Suprapubic skin (tissue), 4 donors: ENCODE measurements around the gene KPNA3. TPM values are rescaled to one million over a fixed set of nuclear protein-coding genes. Genes with fewer than 3 reads are reported as not detected.

Experiments
- DNase-seq, 2 donors: peaks; one replicate each; pipeline ENCODE4 v3.0.0-alpha.2; 2019; ENCODE audit warnings: low spot score in 2 of 2
- H3K27ac ChIP-seq: fragments of 200-600 bp; sonication (generic); one replicate; pipeline ENCODE4 v1.5.1; 2019
- H3K27me3 ChIP-seq: fragments of 200-600 bp; sonication (generic); one replicate; pipeline ENCODE4 v1.5.1; 2019
- H3K36me3 ChIP-seq: fragments of 200-600 bp; sonication (generic); one replicate; pipeline ENCODE4 v1.5.1; 2019
- H3K4me1 ChIP-seq: fragments of 200-600 bp; sonication (generic); one replicate; pipeline ENCODE4 v1.5.1; 2019
- H3K4me3 ChIP-seq: fragments of 200-600 bp; sonication (generic); one replicate; pipeline ENCODE4 v1.5.1; 2019; ENCODE audit warnings: mild to moderate bottlenecking
- H3K9me3 ChIP-seq: fragments of 200-600 bp; sonication (generic); one replicate; pipeline ENCODE4 v1.5.1; 2019
- EP300 ChIP-seq: sonication (generic); formaldehyde crosslinking; IDR thresholded peaks from one replicate; pipeline ENCODE4 v1.6.1; 2017; ENCODE audit warnings: antibody characterized with exemption
- POLR2A ChIP-seq, 2 donors: fragments of 450-650 bp; IDR thresholded peaks; one replicate each; pipeline ENCODE4 v1.6.1; 2017; ENCODE audit warnings: antibody characterized with exemption in 2 of 2, mild to moderate bottlenecking in 2 of 2, moderate library complexity in 2 of 2
- POLR2AphosphoS5 ChIP-seq, 3 donors: sonication (generic); formaldehyde crosslinking; IDR thresholded peaks; one replicate each; pipeline ENCODE4 v1.6.1; 2017; ENCODE audit warnings: antibody characterized with exemption in 3 of 3
- WGBS: methylation state at CpG from one replicate; pipeline ENCODE4 v1.1.5; 2018; 5-methylcytosine and 5-hydroxymethylcytosine counted together
- total RNA-seq, 4 donors: library from RNA; depleted of rRNA; stranded (reverse); fragments of >200 nt; gene quantifications; one replicate each; pipeline ENCODE4 v1.1.0, GENCODE V29; 2016
- TF ChIP-seq, protein P1 (sequence below), 2 donors: fragments of 200-600 bp in 1 of 2; fragments of 450-650 bp in 1 of 2; sonication (generic) in 1 of 2; IDR thresholded peaks; one replicate each; pipeline ENCODE4 v1.5.1; 2016 to 2019; ENCODE audit warnings: antibody characterized with exemption in 2 of 2, mild to moderate bottlenecking in 1 of 2, moderate library complexity in 1 of 2

The KPNA3 gene
- total RNA-seq, 4 donors from 2014 or later = 17.1 to 27.3 (median 23.6) TPM

DNA sequence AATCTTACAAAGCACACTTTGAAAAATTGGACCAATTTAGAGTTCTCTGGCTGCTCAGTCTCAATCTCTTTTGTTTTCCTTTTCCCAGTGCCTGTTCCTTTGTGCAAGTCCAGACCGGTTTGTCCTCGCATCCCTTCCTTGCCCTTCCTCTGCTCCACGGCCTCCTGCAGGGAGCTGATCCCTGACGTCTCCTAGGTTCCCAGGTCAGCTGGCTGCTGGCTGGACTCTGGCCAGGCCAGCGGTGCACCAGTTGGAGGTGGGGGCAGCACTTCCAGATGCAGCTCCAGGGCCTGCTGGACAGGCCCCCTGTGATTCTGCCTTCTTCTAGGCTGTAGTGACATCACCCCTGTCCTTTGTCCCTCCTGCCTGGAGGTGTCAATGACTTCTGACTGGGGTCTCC lies 44.0 kb upstream of the KPNA3 start:
- H3K27me3 ChIP-seq = no peaks in the 10 kb centered on the region
- 23% methylated on average over 5 of the region's 5 CpGs for WGBS
- H3K27ac ChIP-seq = no peak overlapping the region
- no peak overlapping the region for H3K4me3 ChIP-seq
- H3K4me1 ChIP-seq = no peaks in the 10 kb centered on the region
- DNase-seq = no peak
- no peaks in the 10 kb centered on the region for H3K36me3 ChIP-seq
- TF ChIP-seq, protein P1, sequence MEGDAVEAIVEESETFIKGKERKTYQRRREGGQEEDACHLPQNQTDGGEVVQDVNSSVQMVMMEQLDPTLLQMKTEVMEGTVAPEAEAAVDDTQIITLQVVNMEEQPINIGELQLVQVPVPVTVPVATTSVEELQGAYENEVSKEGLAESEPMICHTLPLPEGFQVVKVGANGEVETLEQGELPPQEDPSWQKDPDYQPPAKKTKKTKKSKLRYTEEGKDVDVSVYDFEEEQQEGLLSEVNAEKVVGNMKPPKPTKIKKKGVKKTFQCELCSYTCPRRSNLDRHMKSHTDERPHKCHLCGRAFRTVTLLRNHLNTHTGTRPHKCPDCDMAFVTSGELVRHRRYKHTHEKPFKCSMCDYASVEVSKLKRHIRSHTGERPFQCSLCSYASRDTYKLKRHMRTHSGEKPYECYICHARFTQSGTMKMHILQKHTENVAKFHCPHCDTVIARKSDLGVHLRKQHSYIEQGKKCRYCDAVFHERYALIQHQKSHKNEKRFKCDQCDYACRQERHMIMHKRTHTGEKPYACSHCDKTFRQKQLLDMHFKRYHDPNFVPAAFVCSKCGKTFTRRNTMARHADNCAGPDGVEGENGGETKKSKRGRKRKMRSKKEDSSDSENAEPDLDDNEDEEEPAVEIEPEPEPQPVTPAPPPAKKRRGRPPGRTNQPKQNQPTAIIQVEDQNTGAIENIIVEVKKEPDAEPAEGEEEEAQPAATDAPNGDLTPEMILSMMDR (IDR thresholded peaks at IDR 0.05) = no peak
- TF ChIP-seq POLR2A (IDR thresholded peaks at IDR 0.05) (no peak), EP300 (no peak), POLR2AphosphoS5 (IDR thresholded peaks at IDR 0.05) (no peak)
- H3K9me3 ChIP-seq = no peaks in the 10 kb centered on the region

DNA sequence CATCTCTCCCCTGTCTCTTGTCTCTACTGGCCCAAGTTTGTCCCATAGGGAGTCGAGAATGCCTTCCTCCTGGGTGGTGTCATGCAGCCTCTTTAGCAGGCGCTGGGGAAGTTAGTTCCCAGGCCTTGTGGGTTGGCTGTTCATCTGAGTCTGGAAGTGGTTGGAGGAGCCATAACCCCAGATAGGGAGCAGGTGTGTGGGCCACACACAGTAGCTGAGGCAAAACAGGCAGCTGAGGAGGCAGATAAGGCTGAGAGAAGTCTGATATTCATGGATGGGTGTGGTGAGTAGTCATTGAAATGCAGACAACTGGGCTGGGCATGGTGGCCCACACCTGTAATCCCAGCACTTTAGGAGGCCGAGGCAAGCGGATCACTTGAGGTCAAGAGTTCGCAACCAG lies 40.9 kb upstream of the KPNA3 start:
- no peak overlapping the region for H3K4me3 ChIP-seq
- H3K27me3 ChIP-seq = no peaks in the 10 kb centered on the region
- H3K4me1 ChIP-seq = no peaks in the 10 kb centered on the region
- WGBS = 88% methylated on average over 5 of the region's 5 CpGs
- no peak for DNase-seq
- TF ChIP-seq, protein P1 (IDR thresholded peaks at IDR 0.05) = no peak
- TF ChIP-seq POLR2A (IDR thresholded peaks at IDR 0.05) (no peak), EP300 (no peak), POLR2AphosphoS5 (IDR thresholded peaks at IDR 0.05) (no peak)
- no peaks in the 10 kb centered on the region for H3K36me3 ChIP-seq
- no peak overlapping the region for H3K27ac ChIP-seq
- H3K9me3 ChIP-seq = peaks cover 5% of the 10 kb centered on the region

DNA sequence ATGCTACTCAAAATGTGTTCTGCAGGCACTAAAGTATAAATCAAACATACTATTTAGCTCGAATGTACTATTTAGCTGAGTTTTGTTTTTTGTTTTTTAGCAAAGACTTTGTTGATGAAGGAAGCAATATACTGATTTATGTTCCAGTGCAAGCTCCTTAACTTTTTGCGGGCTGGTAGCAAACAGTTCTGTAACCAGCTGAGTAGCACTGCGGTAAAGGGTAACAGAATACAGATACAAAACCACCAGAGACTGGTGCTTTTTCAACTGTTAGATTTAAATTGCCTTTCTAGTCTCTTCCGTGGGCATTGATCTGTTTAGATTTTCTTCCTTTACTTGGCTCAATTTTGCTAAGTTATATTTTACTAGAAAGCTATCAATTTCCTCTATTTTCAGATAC lies 39.0 kb upstream of the KPNA3 start:
- Histone ChIP-seq H3K4me3 (no peak overlapping the region), H3K4me1 (no peaks in the 10 kb centered on the region), H3K27ac (no peak overlapping the region), H3K9me3 (peaks cover 5% of the 10 kb centered on the region), H3K36me3 (no peaks in the 10 kb centered on the region), H3K27me3 (no peaks in the 10 kb centered on the region)
- WGBS = 29% methylated on average over 4 of the region's 4 CpGs
- TF ChIP-seq POLR2A (IDR thresholded peaks at IDR 0.05) (no peak), EP300 (no peak), POLR2AphosphoS5 (IDR thresholded peaks at IDR 0.05) (no peak)
- TF ChIP-seq, protein P1 (IDR thresholded peaks at IDR 0.05) = no peak
- no peak for DNase-seq

DNA sequence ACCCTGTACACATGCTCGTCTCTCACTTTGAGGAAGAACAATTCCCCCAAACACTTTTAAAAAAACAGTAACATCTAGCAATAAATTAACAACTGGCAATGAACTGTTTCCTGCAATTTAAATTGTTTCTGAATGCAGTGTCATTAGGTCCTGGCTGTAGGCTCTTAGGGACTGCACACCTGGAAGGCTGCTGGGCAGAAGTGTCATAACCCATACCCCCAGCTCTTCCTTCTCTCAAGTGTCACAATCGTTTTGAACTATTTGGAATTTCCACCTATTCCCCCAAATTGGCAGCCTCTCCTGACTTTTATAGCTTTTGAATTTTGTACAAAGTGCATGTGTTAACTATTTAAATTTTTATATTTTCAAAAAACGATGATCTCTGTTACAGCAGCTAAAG lies 38.2 kb upstream of the KPNA3 start:
- TF ChIP-seq POLR2AphosphoS5 (IDR thresholded peaks at IDR 0.05) = no peak
- no peak for TF ChIP-seq EP300
- TF ChIP-seq POLR2A (IDR thresholded peaks at IDR 0.05) = no peak
- TF ChIP-seq, protein P1 (IDR thresholded peaks at IDR 0.05) = no peak
- Histone ChIP-seq H3K27ac (no peak overlapping the region), H3K27me3 (no peaks in the 10 kb centered on the region), H3K36me3 (no peaks in the 10 kb centered on the region), H3K4me3 (no peak overlapping the region), H3K9me3 (peaks cover 5% of the 10 kb centered on the region), H3K4me1 (no peaks in the 10 kb centered on the region)
- 13% methylated on average over 3 of the region's 3 CpGs for WGBS
- no peak for DNase-seq

DNA sequence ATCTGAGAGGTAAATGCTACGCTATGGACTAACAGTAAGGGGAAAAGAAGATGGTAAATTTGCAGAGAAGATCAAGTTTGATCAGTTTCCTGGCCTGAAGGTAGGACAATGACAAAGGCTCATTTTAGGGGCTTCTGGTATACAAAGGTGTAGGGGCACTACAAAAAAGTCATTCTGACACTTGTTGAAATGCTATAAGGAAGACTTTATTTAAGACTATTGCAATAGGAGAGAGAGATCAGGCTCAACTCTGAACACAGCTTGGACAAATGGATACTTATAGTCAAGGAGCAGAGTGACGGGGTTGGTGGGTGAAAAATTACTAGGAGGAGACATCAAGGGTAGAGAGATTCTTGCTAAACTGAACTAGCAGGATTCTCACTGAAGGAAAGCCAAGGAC lies 37.2 kb upstream of the KPNA3 start:
- no peak for DNase-seq
- Histone ChIP-seq H3K27me3 (no peaks in the 10 kb centered on the region), H3K4me3 (no peak overlapping the region), H3K27ac (no peak overlapping the region), H3K36me3 (no peaks in the 10 kb centered on the region), H3K9me3 (peaks cover 5% of the 10 kb centered on the region), H3K4me1 (no peaks in the 10 kb centered on the region)
- TF ChIP-seq POLR2A (IDR thresholded peaks at IDR 0.05) (no peak), EP300 (no peak), POLR2AphosphoS5 (IDR thresholded peaks at IDR 0.05) (no peak)
- TF ChIP-seq, protein P1 (IDR thresholded peaks at IDR 0.05) = no peak
- 95% methylated on average over 2 of the region's 2 CpGs for WGBS
